IPS-NIHi11 (cell line): ENCODE data around the gene HOXA11.

Source experiments
- DNase-seq: peaks from one replicate; pipeline ENCODE4 v3.0.0; 2012; ENCODE audit warnings: mixed read lengths, low spot score

The HOXA11 gene

GRCh38 chr7:27132214-27132613 is 52.8 kb downstream of the HOXA11 start:
- no peak for DNase-seq

- no peak for DNase-seq
Observed at GRCh38 chr7:27131390-27131819, 53.6 kb downstream of the HOXA11 start.
